Endothelial cell of hepatic sinusoid (primary cell): ENCODE measurements around the gene RSU1.

Experiments
- in situ Hi-C: cut with HindIII; loops from 2 replicates; pipeline ENCODE4 v1.10.0; 2017; ENCODE audit warnings: low sequenced_read_pairs

RSU1 gene

GRCh38 chr10:16817125-16818019 lies at the start of gene RSU1:
Gene RSU1, minus strand, starts transcription at chr10:16817424. Its CDS starts 343 bp downstream, at chr10:16817081.
- in situ Hi-C loops: loop anchor here (25.0 kb wide), 1 partner anchor 930 kb away; no protein-coding TSS in a partner anchor

- in situ Hi-C loops: loop anchor here (10.0 kb wide), 1 partner anchor 398 kb away; no protein-coding TSS in a partner anchor
Measured at GRCh38 chr10:16866541-16867275, 49.5 kb upstream of the RSU1 start.

DNA sequence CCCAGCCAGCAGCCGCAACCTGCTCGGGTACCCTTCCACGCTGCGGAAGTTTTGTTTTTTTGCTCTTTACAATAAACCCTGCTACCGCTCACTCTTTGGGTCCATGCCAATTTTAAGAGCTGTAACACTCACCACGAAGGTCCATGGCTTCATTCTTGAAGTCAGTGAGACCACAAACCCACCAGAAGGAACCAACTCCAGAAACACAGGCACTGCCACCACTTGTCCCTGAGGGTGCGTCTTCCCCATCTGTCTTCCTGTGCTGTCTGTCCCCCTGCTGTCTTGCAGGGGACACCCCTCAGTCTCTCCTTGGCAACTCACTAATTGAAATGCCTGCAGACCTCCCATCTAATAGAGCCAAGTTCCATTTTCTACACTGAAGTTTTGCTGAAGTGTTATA lies 48.5 kb upstream of the RSU1 start:
- in situ Hi-C loops: loop anchor here (10.0 kb wide), 1 partner anchor 399 kb away; no protein-coding TSS in a partner anchor

- in situ Hi-C loops: loop anchor here (10.0 kb wide), 1 partner anchor 401 kb away; no protein-coding TSS in a partner anchor
Measured at GRCh38 chr10:16863766-16864165, 46.5 kb upstream of the RSU1 start.

GRCh38 chr10:16857419-16857818 lies 40.2 kb upstream of the RSU1 start:
- in situ Hi-C loops: loop anchor here (10.0 kb wide), 1 partner anchor 277 kb away; no protein-coding TSS in a partner anchor

DNA sequence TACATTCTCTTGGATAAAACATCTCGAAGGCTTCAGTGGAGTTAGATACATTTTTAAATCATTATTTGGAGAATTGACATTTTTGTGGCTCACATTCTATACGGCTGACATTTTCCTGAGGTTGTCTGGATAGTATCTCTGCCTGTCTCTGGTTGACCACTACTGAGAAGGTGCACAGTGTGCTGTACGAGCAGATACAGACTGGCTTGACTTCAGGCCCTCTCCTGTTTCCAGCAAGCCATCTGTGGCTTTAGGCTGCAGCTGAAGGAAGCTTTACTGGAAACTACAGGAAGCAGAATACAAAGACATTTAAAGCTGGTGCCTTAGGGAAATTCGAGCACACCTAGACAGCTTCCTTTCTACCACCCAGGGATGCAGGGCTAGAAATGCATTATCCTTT lies 39.3 kb upstream of the RSU1 start:
- in situ Hi-C loops: loop anchor here (10.0 kb wide), 1 partner anchor 278 kb away; no protein-coding TSS in a partner anchor

- in situ Hi-C loops: loop anchor here (10.0 kb wide), 1 partner anchor 279 kb away; no protein-coding TSS in a partner anchor
Measured at GRCh38 chr10:16856092-16856491, 38.9 kb upstream of the RSU1 start.

- in situ Hi-C loops: loop anchor here (10.0 kb wide), 1 partner anchor 280 kb away; no protein-coding TSS in a partner anchor
Measured at GRCh38 chr10:16854623-16855022, 37.4 kb upstream of the RSU1 start.

DNA sequence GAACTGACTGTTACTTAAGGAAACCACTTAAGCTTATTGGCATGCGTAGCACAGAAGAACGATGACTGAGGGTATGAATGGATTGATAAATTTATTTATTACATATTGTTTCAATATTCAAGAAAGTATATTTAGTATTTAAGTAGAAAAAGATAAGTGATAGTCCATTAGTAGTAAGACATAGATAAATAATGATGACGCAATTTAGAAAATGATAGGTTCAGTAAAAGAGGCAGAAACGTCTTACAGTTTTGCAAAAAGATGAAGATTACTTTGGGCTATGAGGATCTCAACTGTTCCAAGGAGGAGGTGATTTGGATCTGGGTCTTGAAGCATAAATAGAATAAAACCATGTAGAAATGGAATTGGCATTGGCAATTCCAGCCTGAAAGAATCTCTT lies 36.6 kb upstream of the RSU1 start:
- in situ Hi-C loops: loop anchor here (10.0 kb wide), 1 partner anchor 281 kb away; no protein-coding TSS in a partner anchor

- in situ Hi-C loops: loop anchor here (10.0 kb wide), 1 partner anchor 282 kb away; no protein-coding TSS in a partner anchor
Measured at GRCh38 chr10:16853201-16853600, 36.0 kb upstream of the RSU1 start.

GRCh38 chr10:16852624-16853023 lies 35.4 kb upstream of the RSU1 start:
- in situ Hi-C loops: loop anchor here (10.0 kb wide), 1 partner anchor 282 kb away; no protein-coding TSS in a partner anchor

- in situ Hi-C loops: no loop called here
Measured at GRCh38 chr10:16848562-16849154, 31.4 kb upstream of the RSU1 start.

DNA sequence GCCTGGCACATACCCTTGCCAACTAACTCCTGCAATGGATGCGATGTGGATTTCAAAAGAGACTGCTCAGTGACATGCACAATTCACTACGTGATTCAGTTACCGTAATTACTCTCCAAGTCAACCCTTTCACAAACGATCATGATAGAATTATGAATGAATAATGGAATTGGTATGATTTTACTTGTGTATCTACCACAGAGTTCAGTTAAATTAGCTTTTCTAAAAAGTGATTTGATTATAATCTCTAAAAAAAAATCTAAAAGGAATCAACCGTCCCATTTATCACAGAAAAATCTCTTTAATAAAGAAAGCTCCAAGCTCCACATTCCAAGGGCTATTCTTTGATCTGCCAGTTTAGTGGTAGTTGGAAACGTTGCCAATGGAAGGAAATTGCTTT lies 30.4 kb upstream of the RSU1 start:
- in situ Hi-C loops: no loop called here

DNA sequence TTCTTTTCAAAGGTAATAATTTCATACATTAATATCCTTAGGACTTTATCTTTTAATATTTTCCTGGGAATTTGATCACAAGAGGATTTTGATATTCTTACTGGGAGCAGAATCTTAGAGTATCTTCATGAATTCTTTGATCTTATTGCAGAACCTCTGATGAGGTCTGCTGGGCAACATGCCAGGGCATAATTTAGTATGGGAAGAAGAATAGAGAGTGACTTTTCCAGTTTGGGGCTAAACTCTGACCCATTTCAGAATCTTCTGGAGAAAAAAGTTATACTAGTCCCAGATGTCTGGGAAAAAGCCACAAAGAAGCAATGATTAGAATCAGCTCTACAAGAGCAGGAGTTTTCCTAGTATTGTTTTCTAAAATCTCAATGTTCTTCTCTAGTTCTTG lies 28.0 kb upstream of the RSU1 start:
- in situ Hi-C loops: no loop called here

DNA sequence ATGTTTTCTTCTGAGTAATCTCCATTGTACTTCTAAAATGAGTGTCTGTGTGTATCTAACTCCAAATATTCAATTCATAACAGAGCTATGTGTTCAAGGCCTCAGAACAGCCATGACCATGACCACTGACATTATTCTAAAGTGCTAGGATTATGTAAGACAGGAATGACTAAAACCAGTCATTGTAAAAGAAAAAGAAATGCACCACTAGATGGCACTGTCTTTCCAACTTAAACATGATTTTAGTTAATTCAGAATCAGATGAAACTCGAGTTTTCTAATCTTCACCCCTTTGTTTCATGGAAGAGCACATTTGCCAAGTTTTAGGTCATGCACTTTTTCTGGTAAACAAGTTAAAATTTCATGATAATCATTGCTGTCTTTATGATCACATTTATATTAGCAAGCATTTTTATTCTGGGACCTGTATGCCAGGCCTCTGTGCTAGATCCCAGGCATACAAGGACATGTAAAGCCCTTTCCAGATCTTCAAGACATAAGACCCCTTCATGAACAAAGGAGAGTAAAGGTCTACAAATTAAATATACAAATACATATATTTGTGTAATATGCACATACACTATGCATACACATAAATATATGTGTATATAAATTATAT lies 26.1 kb upstream of the RSU1 start:
- in situ Hi-C loops: no loop called here

- in situ Hi-C loops: no loop called here
Measured at GRCh38 chr10:16835228-16835627, 18.0 kb upstream of the RSU1 start.

GRCh38 chr10:16832351-16833080 lies 15.3 kb upstream of the RSU1 start:
- in situ Hi-C loops: no loop called here

DNA sequence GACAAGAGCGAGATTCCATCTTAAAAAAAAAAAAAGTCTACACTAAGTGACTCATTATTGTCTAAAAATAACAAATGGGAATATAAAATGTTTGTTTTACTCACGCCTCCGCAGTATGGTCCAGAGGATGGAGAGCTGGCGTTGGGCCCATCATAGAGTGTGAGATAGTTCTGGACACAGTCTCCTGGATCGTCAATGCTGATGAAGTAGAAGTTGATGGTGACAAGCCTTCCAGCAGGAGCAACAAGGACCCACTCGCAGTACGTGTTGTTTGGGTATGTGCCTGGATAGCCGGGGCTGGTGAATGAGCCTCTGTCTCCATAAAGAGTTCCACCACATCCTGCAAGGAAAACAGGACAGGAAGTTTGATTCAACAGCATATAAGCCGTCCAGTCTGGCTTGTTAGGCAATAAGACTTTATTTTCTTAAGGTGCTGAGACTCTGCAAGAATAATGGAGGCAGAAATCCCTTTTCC lies 11.5 kb upstream of the RSU1 start:
- in situ Hi-C loops: no loop called here

- in situ Hi-C loops: no loop called here
Measured at GRCh38 chr10:16828114-16828568, 10.9 kb upstream of the RSU1 start.
